DND-41 (cell line): Measurements from ENCODE around the gene MT1H.

Experiments
- ATAC-seq: fragments of 200-7000 bp; cut with Tn5 transposase; 3 replicates; pipeline ENCODE4 v1.9.1; 2021; ENCODE audit warnings: low read depth; ENCODE audit not compliant: insufficient read depth
- DNase-seq: peaks from one replicate; pipeline ENCODE4 v3.0.0-alpha.2; 2020
- H2AFZ ChIP-seq: 2 replicates; pipeline ENCODE4 v1.6.0; 2012; ENCODE audit warnings: low read depth, low read length
- H3K27ac ChIP-seq: 2 replicates; pipeline ENCODE4 v1.5.1; 2012; ENCODE audit warnings: low read length, inconsistent platforms
- H3K27me3 ChIP-seq: fragments of 200-600 bp; sonication (generic); 2 replicates; pipeline ENCODE4 v1.6.0; 2012; ENCODE audit warnings: low read length, mild to moderate bottlenecking, inconsistent platforms; ENCODE audit not compliant: insufficient read depth, poor library complexity
- H3K36me3 ChIP-seq: 2 replicates; pipeline ENCODE4 v1.5.1; 2012; ENCODE audit warnings: low read length, inconsistent platforms; ENCODE audit not compliant: insufficient read depth
- H3K4me1 ChIP-seq: 2 replicates; pipeline ENCODE4 v1.5.1; 2012; ENCODE audit warnings: mild to moderate bottlenecking, low read length; ENCODE audit not compliant: insufficient read depth
- H3K4me2 ChIP-seq: 2 replicates; pipeline ENCODE4 v1.6.0; 2012; ENCODE audit warnings: mild to moderate bottlenecking, moderate library complexity, low read length, inconsistent platforms; ENCODE audit not compliant: insufficient read depth
- H3K4me3 ChIP-seq, 2 experiments: fragments of 200-600 bp in 1 of 2; shearing (Covaris generic) in 1 of 2; 2 replicates each; pipeline ENCODE4 v1.5.1; 2012 to 2016; ENCODE audit warnings: inconsistent platforms in 2 of 2, low read length in 2 of 2, mild to moderate bottlenecking in 2 of 2, low read depth in 1 of 2, moderate library complexity in 1 of 2
- H3K79me2 ChIP-seq: 2 replicates; pipeline ENCODE4 v1.6.0; 2012; ENCODE audit warnings: low read length, inconsistent platforms; ENCODE audit not compliant: insufficient read depth
- H3K9ac ChIP-seq: 2 replicates; pipeline ENCODE4 v1.6.0; 2012; ENCODE audit warnings: low read depth, mild to moderate bottlenecking, inconsistent platforms, low read length, moderate library complexity
- H3K9me3 ChIP-seq: 2 replicates; pipeline ENCODE4 v1.5.1; 2012; ENCODE audit warnings: low read length, moderate library complexity, mild to moderate bottlenecking, inconsistent platforms; ENCODE audit not compliant: insufficient read depth, severe bottlenecking
- H4K20me1 ChIP-seq: 2 replicates; pipeline ENCODE4 v1.6.0; 2012; ENCODE audit warnings: low read length; ENCODE audit not compliant: insufficient read depth
- CTCF ChIP-seq: IDR thresholded peaks from 2 replicates; pipeline ENCODE4 v1.5.1; 2012; ENCODE audit warnings: borderline replicate concordance, low read length, moderate library complexity, mild to moderate bottlenecking; ENCODE audit not compliant: poor library complexity, severe bottlenecking; ENCODE audit errors: extremely low read depth
- EZH2 ChIP-seq: IDR thresholded peaks from 3 replicates; pipeline ENCODE4 v1.6.1; 2012; ENCODE audit warnings: borderline replicate concordance, low read depth, mild to moderate bottlenecking, moderate library complexity, low read length, inconsistent platforms; ENCODE audit not compliant: severe bottlenecking

Gene MT1H

DNA sequence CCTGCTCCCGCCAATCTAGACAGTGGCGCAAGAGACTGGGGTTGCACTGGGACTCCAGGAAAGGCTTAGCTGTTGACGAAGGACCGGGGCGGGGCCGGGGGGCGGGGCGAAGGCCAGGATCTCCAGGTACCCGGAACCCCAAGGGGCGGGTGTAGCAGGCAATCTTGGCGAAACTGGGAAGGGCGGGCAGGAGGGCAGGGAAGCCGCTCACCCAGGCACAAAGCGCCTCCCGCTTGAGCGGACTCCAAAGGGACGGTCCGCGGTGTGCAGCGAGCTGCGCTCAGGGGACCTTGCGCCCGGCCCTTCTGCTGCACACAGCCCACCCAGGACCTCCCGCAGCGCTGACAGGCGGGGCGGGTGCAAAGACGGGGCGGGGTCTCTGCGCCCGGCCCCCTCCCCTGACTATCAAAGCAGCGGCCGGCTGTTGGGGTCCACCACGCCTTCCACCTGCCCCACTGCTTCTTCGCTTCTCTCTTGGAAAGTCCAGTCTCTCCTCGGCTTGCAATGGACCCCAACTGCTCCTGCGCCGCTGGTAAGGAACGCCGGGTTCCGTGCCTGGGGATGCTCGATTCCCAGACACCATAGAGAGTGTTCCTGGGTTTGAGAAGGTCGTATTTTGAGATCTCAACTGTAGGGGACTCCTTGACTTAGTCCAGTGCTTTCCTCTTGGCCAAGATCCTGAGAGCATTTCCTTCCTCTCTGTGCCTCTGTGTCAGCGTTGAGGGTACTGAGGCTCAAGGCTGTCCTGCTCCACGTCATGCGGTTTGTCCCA is 11.9 kb upstream of the MT1H start, which contains the start of gene MT1F:
Gene MT1F (plus strand): TSS at position 405 of the 772 bp plus-strand sequence. CDS start 100 bp downstream, at position 505.
- TF ChIP-seq CTCF = no peak
- no peaks in the 10 kb centered on the region for H3K79me2 ChIP-seq
- no peak within 1 kb of the TSS for H3K4me2 ChIP-seq
- no peak for DNase-seq
- peaks cover 4% of the 10 kb centered on the region for H3K4me1 ChIP-seq
- peaks cover 41% of the 10 kb centered on the region for H3K27me3 ChIP-seq
- H3K4me3 ChIP-seq = no peak within 1 kb of the TSS
- no peak for ATAC-seq
- no peaks in the 10 kb centered on the region for H3K9me3 ChIP-seq
- H3K27ac ChIP-seq = no peak within 1 kb of the TSS
- H3K36me3 ChIP-seq = no peaks in the 10 kb centered on the region
- no peak within 1 kb of the TSS for H3K9ac ChIP-seq
- H4K20me1 ChIP-seq = no peaks in the 10 kb centered on the region
- H2AFZ ChIP-seq = no peak within 1 kb of the TSS

DNA sequence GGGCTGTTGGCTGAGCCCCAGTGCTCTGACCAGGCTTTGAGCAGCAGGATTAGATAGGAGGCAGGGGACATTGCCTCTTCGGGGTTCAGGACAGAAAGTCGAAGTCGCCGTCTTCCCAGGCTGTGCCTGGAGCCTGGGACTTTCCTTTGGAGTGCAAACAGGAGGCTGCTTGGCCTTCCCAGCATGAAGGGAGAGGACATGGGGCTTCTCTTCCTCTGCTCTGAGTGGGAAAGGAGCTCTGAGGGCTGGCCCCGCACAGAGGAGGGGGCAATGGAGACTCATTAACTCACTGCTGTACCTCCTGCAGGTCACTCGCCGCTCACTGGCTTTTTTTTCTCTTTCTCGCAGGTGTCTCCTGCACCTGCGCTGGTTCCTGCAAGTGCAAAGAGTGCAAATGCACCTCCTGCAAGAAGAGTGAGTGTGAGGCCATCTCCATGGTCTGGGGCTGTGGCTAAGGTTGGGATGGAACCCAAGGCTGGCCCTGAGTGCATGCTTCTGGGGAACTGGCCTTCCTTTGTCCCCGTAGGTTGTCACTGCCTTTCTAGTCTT is 11.2 kb upstream of the MT1H start:
- no peaks in the 10 kb centered on the region for H3K79me2 ChIP-seq
- H4K20me1 ChIP-seq = no peaks in the 10 kb centered on the region
- peaks cover 41% of the 10 kb centered on the region for H3K27me3 ChIP-seq
- H2AFZ ChIP-seq = no peak overlapping the region
- H3K27ac ChIP-seq = no peak overlapping the region
- no peak overlapping the region for H3K9ac ChIP-seq
- H3K4me2 ChIP-seq = no peak overlapping the region
- no peaks in the 10 kb centered on the region for H3K36me3 ChIP-seq
- TF ChIP-seq CTCF (no peak), EZH2 (no peak)
- no peak for DNase-seq
- H3K4me3 ChIP-seq = no peak overlapping the region
- H3K4me1 ChIP-seq = peaks cover 6% of the 10 kb centered on the region
- ATAC-seq = no peak
- H3K9me3 ChIP-seq = no peaks in the 10 kb centered on the region

GRCh38 chr16:56662357-56663354 is 7.0 kb upstream of the MT1H start:
- Histone ChIP-seq H3K27me3 (peaks cover 50% of the 10 kb centered on the region), H4K20me1 (no peaks in the 10 kb centered on the region), H3K9ac (no peak overlapping the region), H3K27ac (no peak overlapping the region), H3K4me2 (no peak overlapping the region), H2AFZ (peak overlapping the region; percentile 32; the same call in 1 of the 2 replicates), H3K9me3 (no peaks in the 10 kb centered on the region), H3K79me2 (no peaks in the 10 kb centered on the region), H3K4me3 (no peak overlapping the region), H3K4me1 (peaks cover 6% of the 10 kb centered on the region), H3K36me3 (no peaks in the 10 kb centered on the region)
- TF ChIP-seq CTCF (no peak), EZH2 (no peak)
- ATAC-seq (0 out of 3 replicates have a peak, but pooled peaks have one; percentile 50), DNase-seq (no peak)
